Astrocyte (in vitro differentiated cells and primary cell): ENCODE data around the gene PLEKHN1. TPM values are rescaled to one million over a fixed set of nuclear protein-coding genes. Genes with fewer than 3 reads are reported as not detected.
"Not testable (repeated sequence)": the region's sequence is repeated elsewhere in the genome, so short reads cannot be mapped to it uniquely, and the experiment has no call there.

Experiments
- DNase-seq: peaks from one replicate; pipeline ENCODE4 v3.0.0-alpha.2; 2010; ENCODE audit warnings: low read depth
- FAIRE-seq: peaks from 2 replicates; lab custom pipeline; 2011; peaks lifted over from hg19 to GRCh38; lab: Jason Lieb, UNC
- H2AFZ ChIP-seq: 2 replicates; pipeline ENCODE4 v1.6.0; 2012; ENCODE audit warnings: low read depth, low read length, inconsistent platforms
- H3K27ac ChIP-seq: 2 replicates; pipeline ENCODE4 v1.5.1; 2011; ENCODE audit warnings: low read depth, low read length, inconsistent platforms
- H3K27me3 ChIP-seq: 2 replicates; pipeline ENCODE4 v1.6.0; 2011; ENCODE audit warnings: low read length, inconsistent platforms; ENCODE audit not compliant: insufficient read depth
- H3K36me3 ChIP-seq: 2 replicates; pipeline ENCODE4 v1.5.1; 2011; ENCODE audit warnings: low read length, inconsistent platforms; ENCODE audit not compliant: insufficient read depth
- H3K4me1 ChIP-seq: 2 replicates; pipeline ENCODE4 v1.5.1; 2011; ENCODE audit warnings: low read length, inconsistent platforms; ENCODE audit not compliant: insufficient read depth
- H3K4me2 ChIP-seq: 2 replicates; pipeline ENCODE4 v1.6.0; 2012; ENCODE audit warnings: low read length, inconsistent platforms
- H3K4me3 ChIP-seq: 2 replicates; pipeline ENCODE4 v1.5.1; 2011; ENCODE audit warnings: low read depth, mild to moderate bottlenecking, low read length, inconsistent platforms; ENCODE audit not compliant: insufficient read depth
- H3K79me2 ChIP-seq: 2 replicates; pipeline ENCODE4 v1.6.0; 2012; ENCODE audit warnings: mild to moderate bottlenecking, low read length, inconsistent platforms; ENCODE audit not compliant: insufficient read depth
- H3K9ac ChIP-seq: 2 replicates; pipeline ENCODE4 v1.6.0; 2012; ENCODE audit warnings: mild to moderate bottlenecking, low read length, inconsistent platforms
- H3K9me3 ChIP-seq: 2 replicates; pipeline ENCODE4 v1.5.1; 2012; ENCODE audit warnings: low read depth, mild to moderate bottlenecking, low read length, inconsistent platforms; ENCODE audit not compliant: insufficient read depth
- H4K20me1 ChIP-seq: 2 replicates; pipeline ENCODE4 v1.6.0; 2012; ENCODE audit warnings: low read length, inconsistent platforms; ENCODE audit not compliant: insufficient read depth
- H3K27ac Mint-ChIP-seq: one replicate; pipeline ENCODE4 v1.8.0; 2021; ENCODE audit warnings: mild to moderate bottlenecking, mixed read lengths; ENCODE audit not compliant: unreplicated experiment
- H3K27me3 Mint-ChIP-seq: one replicate; pipeline ENCODE4 v1.8.0; 2021; ENCODE audit warnings: low read depth, mixed read lengths; ENCODE audit not compliant: unreplicated experiment
- H3K36me3 Mint-ChIP-seq: one replicate; pipeline ENCODE4 v1.8.0; 2021; ENCODE audit warnings: low read depth, mixed read lengths; ENCODE audit not compliant: unreplicated experiment
- H3K4me1 Mint-ChIP-seq: one replicate; pipeline ENCODE4 v1.8.0; 2021; ENCODE audit warnings: low read depth, mixed read lengths; ENCODE audit not compliant: unreplicated experiment
- H3K4me3 Mint-ChIP-seq: one replicate; pipeline ENCODE4 v1.8.0; 2021; ENCODE audit warnings: mild to moderate bottlenecking, moderate library complexity, mixed read lengths; ENCODE audit not compliant: unreplicated experiment
- H3K9me3 Mint-ChIP-seq: one replicate; pipeline ENCODE4 v1.8.0; 2021; ENCODE audit warnings: mild to moderate bottlenecking, mixed read lengths; ENCODE audit not compliant: unreplicated experiment
- CTCF ChIP-seq: IDR thresholded peaks from 2 replicates; pipeline ENCODE4 v1.5.1; 2011; ENCODE audit warnings: low read depth, mild to moderate bottlenecking, inconsistent platforms, low read length, moderate library complexity; ENCODE audit not compliant: insufficient read depth
- EZH2 ChIP-seq: IDR thresholded peaks from 2 replicates; pipeline ENCODE4 v1.6.1; 2012; ENCODE audit warnings: mild to moderate bottlenecking, low read length, inconsistent platforms; ENCODE audit not compliant: insufficient read depth
- total RNA-seq: library from RNA; stranded (reverse); gene quantifications from 2 replicates; pipeline ENCODE4 v1.2.1, GENCODE V29; 2021

The PLEKHN1 gene
- total RNA-seq, 1 donor from 2014 or later, result 2.4 TPM

DNA sequence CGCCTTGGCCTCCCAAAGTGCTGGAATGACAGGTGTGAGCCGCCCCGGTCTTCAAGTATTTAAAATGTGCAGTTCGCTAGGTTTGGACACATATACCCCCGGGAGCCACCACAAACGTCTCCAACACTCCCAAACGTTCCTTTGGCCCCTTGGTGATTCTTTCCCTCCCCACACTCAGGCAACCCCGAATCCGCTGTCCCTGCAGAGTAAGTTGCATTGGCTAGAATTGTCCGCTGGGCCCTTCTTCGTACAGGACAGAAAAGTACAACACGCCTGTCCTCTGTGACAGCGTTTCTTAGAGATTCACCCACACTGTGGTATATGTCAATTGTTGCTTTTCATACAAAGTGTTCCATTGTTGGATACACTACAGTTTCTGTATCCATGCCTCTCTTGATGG is 18.8 kb downstream of the PLEKHN1 start:
- H3K9me3 Mint-ChIP-seq, result peaks cover 11% of the 10 kb centered on the region
- H3K36me3 ChIP-seq, result no peaks in the 10 kb centered on the region
- H2AFZ ChIP-seq, result no peak overlapping the region
- no peaks in the 10 kb centered on the region for H3K9me3 ChIP-seq
- H4K20me1 ChIP-seq, result no peaks in the 10 kb centered on the region
- peaks cover 56% of the 10 kb centered on the region for H3K27me3 Mint-ChIP-seq
- no peaks in the 10 kb centered on the region for H3K79me2 ChIP-seq
- no peaks in the 10 kb centered on the region for H3K4me1 ChIP-seq
- DNase-seq (no peak), FAIRE-seq (no peak)
- H3K4me2 ChIP-seq, result no peak overlapping the region
- H3K9ac ChIP-seq, result no peak overlapping the region
- H3K4me1 Mint-ChIP-seq, result no peaks in the 10 kb centered on the region
- H3K4me3 Mint-ChIP-seq, result no peak overlapping the region
- H3K27me3 ChIP-seq, result peaks cover 9% of the 10 kb centered on the region
- H3K36me3 Mint-ChIP-seq, result no peaks in the 10 kb centered on the region
- H3K27ac Mint-ChIP-seq, result no peak overlapping the region
- no peak overlapping the region for H3K27ac ChIP-seq
- no peak overlapping the region for H3K4me3 ChIP-seq
- TF ChIP-seq CTCF, result no peak
- TF ChIP-seq EZH2, result no peak

- H3K36me3 Mint-ChIP-seq, result peaks cover 13% of the 10 kb centered on the region
- H3K9me3 Mint-ChIP-seq, result peaks cover 24% of the 10 kb centered on the region
- H3K9me3 ChIP-seq, H3K27ac ChIP-seq, H3K9ac ChIP-seq, H3K4me1 ChIP-seq, H3K4me1 Mint-ChIP-seq, H4K20me1 ChIP-seq, H3K27me3 ChIP-seq, H3K4me2 ChIP-seq, FAIRE-seq, H3K27ac Mint-ChIP-seq, H3K36me3 ChIP-seq, H3K79me2 ChIP-seq, H3K4me3 ChIP-seq, DNase-seq, H3K4me3 Mint-ChIP-seq, H2AFZ ChIP-seq: not testable (repeated sequence)
- H3K27me3 Mint-ChIP-seq, result peaks cover 64% of the 10 kb centered on the region
Measured at GRCh38 chr1:988061-988460, 21.8 kb downstream of the PLEKHN1 start.

- H4K20me1 ChIP-seq, H3K79me2 ChIP-seq, H3K4me1 Mint-ChIP-seq, H3K4me3 ChIP-seq, H3K27ac ChIP-seq, H3K27me3 ChIP-seq, H2AFZ ChIP-seq, H3K9me3 ChIP-seq, FAIRE-seq, H3K9ac ChIP-seq, H3K4me3 Mint-ChIP-seq, H3K4me2 ChIP-seq, H3K27ac Mint-ChIP-seq, H3K36me3 ChIP-seq, DNase-seq, H3K4me1 ChIP-seq: not testable (repeated sequence)
- Mint-ChIP-seq H3K36me3 (peaks cover 17% of the 10 kb centered on the region), H3K9me3 (peaks cover 24% of the 10 kb centered on the region), H3K27me3 (peaks cover 43% of the 10 kb centered on the region)
Measured at GRCh38 chr1:991275-991674, 25.0 kb downstream of the PLEKHN1 start.

- DNase-seq (no peak), FAIRE-seq (no peak)
- Mint-ChIP-seq H3K9me3 (peaks cover 24% of the 10 kb centered on the region), H3K36me3 (peaks cover 17% of the 10 kb centered on the region), H3K4me3 (no peak overlapping the region), H3K27ac (peak overlapping the region; percentile 34), H3K27me3 (peaks cover 38% of the 10 kb centered on the region), H3K4me1 (peaks cover 5% of the 10 kb centered on the region)
- Histone ChIP-seq H3K27me3 (peaks cover 4% of the 10 kb centered on the region), H3K9me3 (peaks cover 4% of the 10 kb centered on the region), H3K79me2 (no peaks in the 10 kb centered on the region), H2AFZ (no peak overlapping the region), H3K27ac (no peak overlapping the region), H3K36me3 (no peaks in the 10 kb centered on the region), H3K9ac (no peak overlapping the region), H3K4me3 (no peak overlapping the region), H3K4me2 (no peak overlapping the region), H3K4me1 (no peaks in the 10 kb centered on the region), H4K20me1 (peaks cover 2% of the 10 kb centered on the region)
- TF ChIP-seq EZH2 (no peak), CTCF (no peak)
Measured at GRCh38 chr1:991895-992294, 25.6 kb downstream of the PLEKHN1 start.
